Activated effector memory CD4-positive, alpha-beta T cell treated with anti-CD3 and anti-CD28 coated beads, Interleukin-2, amount 50 U/mL, for 16 hours (primary cell): ENCODE measurements around the gene MFSD6L.
"Not testable (repeated sequence)": the region's sequence is repeated elsewhere in the genome, so short reads cannot be mapped to it uniquely, and the experiment has no call there.

Experiments
- DNase-seq: peaks from one replicate; pipeline ENCODE4 v3.0.0-alpha.2; 2020

MFSD6L gene

DNA sequence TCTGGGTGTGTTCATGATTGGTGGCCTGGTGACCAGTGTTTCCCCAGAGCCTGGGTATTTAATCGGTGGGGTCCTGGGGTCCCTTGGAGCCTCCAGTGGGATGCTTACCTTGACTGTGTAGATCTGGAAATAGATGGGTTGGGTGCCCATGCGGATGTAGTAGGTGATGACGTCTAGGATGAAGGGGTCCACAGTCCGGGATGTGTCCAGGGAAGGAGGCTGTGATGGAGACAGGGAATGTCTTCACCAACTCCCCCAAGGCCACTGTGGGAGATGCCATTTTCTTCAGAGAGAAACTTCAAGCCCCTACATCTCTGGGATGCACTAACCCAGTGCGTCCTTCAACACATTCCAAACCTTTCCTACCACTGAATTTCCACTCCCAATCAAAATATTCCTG is 24.1 kb upstream of the MFSD6L start:
- no peak for DNase-seq

DNA sequence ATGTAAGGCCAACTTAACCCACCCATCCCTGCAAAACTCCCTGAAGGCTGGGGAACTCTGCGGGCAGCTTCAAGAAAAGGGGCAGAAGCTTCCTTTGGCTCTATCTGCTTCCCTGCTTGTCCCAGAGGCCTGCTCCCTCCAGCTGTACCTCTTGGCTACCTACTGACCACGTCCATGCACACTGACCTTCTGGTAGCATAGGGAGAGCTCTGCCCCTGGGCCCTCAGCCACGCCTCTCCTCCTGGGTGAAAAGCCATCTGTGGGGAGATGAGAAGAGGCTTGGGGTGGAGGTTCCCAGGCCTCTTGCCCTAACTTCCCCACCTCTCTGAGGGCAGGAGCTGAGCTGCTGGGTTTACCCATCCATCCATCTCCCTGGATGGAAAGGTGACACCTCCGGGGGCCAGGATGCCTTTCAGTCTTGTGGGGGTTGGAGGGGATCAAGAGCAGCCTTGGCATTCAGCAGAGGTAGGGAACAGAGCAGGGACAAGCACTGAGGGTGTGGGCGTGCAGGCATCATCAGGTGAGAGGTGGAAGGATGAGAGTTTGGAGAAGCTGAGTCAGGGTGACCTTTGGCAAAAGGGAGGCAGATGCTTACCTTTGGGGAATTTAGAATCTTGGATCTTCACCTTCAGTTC is 23.4 kb upstream of the MFSD6L start:
- DNase-seq: no peak

DNA sequence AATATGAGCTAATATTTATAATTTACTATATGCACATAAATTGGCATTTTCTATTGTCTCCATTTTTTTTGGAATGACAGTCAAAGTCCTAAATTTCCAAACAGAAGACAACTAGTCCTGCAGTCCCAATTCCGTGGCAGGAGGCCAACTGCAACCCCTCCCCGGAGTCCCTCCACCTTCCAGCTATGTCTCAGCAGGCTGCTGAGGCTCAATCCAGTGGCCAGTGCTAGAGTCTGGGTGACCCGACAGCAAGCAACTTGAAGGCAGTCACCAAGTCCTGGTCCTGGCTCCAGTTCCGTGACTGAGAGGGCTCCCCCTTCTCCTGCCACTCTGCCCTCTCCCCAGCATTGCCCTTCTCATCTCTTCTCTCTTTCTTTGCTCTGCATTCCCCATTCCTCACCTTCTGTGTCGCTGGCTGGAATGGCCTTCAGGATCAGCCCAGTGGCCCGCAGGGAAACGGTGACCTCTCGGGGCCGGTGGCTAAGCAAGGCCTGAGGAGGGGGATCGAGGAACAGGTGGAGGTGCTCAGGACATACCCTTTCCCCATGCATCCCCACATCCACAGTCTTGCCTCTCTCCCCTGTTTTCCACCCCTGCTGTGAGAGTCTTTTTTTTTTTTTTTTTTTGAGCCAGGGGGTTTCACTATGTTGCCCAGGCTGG is 22.4 kb upstream of the MFSD6L start:
- DNase-seq: no peak

DNA sequence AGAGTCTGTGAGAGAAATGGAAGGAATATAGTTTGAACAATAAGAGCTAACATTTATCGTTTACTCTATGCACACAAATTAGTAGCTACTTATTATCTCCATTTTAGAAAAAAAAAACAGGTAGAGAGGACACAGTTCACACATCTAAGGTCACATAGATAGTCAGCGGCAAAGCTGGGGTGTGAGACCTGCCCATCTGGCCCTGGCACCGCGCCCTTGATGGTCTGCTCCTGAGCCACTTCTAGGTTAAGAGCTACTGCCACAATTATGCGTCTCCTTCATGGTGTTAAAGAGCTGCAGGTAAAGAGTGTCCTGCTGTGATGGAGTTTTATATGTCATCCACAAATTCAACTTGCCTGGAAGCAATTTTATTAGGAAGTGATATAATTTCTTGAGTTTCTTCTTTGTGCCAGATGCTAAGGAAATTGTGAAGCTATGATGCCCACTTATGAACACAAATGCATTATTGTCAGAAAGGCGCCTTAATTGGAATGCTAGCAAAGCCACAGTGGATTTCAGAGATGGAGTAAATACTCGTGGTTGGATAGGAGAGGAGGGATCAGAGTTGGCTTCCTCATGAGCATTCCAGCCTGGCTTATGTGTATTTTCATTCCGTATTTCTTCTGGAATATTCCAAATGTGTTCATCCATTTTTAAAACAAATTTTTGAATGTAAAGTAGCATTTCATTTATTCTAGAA is 21.3 kb upstream of the MFSD6L start:
- DNase-seq: no peak

DNA sequence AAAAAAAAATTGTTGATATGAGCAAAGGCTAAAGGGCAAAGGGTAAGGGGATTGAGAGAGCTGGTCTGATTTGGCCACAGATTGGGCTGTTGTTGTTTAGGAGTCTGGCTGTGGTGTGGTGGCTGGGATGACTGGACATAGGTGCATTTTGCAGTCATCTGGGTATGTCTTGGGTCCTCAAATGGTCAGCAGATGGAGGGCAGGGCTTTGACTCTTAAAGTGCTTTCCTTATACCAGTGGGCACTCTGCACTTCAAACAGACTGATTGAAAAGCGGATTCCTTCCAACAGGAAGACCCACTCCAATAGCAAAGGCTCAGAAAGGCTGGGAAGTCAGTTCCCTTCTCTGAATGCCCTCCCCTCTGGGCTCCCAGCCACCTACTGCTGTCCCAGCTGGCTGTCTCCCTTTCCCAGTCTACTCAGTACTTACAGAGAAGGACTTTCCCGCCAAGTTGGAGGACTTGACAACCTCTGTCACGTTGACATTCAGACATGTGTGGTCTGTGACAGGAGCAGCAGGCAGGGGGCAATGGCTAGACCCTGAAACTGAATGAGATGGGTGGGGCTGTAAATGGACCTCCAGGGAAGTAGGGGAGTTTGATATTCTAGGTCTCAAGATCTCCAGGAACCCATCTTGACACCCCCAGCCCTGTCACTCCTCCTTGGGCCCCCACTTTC is 19.6 kb upstream of the MFSD6L start:
- no peak for DNase-seq

DNA sequence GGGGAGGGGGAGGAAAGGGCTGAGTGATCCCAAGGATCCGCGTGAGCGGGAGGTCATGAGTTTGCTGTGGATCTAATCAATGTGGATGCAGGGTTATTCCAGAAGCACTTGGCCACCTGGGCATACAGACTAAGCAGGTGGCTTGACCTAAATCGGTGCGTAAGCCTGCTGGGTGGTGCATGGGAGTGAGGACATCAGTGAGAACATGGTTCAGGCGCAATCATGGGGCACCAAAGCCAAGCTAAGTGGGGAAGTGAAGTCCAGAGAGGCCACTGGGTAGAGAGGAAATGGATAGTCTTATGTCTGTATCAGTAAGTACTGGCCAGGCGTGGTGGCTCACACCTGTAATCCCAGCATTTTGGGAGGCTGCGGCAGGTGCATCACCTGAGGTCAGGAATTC is 18.9 kb upstream of the MFSD6L start:
- DNase-seq: no peak

DNA sequence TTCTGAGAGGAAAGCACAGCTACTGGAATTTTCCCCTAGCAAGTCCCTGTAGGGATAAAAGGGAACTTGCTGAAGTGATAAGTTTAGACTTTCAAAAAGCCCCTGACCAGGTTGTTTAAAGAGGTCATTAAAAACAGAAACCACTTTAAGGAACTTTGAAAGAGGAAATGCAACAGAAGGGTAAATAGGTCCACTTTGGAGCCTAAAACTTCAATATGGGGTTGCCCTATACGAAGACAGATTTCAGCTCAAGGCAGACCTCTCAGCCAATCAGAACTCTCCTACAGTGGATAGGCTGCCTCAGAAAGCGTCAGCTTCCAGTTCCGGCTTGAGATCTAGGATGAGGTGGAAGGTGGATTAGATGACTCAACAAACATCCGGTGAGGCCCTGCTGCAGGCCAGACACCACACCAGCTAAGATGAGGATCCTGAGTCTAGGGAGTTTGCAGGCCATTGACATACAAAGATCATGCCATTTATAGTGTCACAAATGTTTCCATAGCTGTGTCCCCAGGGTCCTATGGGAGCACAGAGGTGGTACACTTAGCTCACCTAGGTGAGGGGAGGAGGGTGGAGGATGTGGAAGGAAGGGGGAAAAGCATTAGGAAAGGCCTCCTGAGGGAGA is 7.9 kb upstream of the MFSD6L start:
- no peak for DNase-seq

DNA sequence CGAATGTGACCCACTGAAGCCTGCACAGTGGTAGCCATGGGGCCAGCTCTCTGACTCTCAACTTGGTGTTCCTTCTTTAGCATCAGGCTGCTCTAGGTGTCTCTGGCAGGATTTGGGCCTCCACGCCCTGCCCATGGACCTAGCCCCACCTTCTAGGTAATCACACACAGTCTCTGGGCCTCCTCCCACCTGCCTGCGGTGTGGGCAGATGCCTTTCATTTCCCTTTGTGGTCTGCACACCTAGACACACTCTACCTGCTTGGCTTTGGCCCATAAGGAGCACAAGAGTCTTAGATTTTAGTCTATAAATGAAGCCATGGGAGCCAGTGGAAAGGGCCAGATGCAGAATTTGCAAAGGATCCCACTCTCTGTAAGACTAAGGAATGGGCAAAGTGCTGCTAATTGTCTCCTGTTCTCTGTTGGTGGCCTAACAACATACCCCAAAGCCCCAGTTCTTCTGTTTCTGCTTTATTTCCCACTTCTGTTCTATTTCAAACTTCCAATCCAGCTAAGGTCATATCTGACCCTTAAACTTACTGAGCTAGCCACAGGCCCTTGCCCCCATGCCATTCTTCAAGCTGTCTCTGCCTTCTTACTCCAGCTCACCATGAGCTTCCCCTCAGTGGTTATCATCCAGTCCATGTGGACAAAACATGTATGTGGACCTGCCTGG is 7.2 kb upstream of the MFSD6L start:
- DNase-seq: no peak

DNA sequence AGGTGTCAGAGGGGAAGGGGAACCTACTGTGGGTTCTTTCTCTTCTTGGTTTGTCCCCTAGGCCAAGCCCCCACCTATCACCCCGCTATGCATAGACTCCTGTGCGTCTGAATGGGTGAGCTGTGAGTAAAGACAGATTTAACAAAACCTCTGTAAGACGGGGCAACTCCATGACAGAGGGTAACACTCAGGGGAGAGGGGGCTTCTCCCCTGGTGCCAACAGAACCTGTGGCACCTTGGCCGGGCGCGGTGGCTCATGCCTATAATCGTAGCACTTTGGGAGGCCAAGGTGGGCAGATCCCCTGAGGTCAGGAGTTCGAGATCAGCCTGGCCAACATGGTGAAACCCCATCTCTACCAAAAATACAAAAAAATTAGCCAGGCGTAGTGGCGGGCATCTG is 6.2 kb upstream of the MFSD6L start:
- not testable (repeated sequence) for DNase-seq

DNA sequence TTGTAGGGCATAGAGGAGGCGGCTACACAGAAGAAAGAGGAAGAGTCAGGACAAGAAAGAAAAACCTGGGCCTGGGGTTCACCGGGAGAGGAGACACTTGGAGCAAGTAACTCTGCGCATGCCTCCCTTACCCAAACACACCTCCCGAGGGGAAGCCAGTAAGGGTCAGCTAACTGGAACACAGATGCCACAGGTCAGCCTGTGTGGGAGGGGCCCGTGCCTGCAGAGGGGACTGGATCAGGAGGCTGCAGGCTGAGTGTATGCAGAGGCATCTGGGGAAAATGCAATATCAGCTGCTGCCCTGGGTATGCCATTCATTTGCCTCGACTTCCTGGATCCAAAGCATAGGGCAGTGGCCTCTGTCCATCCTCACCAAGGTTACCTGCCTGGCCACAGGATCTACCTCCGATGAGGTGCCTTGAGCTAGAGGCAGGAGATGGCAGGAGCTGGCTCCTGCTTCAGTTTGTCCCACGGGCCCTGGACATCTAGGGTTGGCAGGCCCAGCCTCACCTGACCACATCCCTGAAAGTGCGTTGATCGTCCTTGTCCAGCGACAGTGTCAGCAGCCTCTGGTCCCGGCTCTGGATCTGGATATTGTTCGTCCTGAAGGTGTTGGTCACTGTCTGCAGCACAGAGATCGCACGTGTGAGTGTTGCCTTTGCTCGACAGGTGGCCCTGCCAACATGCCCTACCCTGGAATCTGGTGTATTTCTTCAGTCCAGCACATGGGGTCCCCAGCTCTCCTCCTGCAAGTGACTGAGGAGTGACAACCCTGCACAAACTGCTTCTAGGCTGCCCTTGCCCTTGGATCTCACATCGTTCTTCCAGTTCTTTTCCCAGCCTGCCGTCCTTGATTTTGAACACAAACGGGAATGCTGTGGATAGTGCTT is 4.6 kb upstream of the MFSD6L start:
- no peak for DNase-seq

DNA sequence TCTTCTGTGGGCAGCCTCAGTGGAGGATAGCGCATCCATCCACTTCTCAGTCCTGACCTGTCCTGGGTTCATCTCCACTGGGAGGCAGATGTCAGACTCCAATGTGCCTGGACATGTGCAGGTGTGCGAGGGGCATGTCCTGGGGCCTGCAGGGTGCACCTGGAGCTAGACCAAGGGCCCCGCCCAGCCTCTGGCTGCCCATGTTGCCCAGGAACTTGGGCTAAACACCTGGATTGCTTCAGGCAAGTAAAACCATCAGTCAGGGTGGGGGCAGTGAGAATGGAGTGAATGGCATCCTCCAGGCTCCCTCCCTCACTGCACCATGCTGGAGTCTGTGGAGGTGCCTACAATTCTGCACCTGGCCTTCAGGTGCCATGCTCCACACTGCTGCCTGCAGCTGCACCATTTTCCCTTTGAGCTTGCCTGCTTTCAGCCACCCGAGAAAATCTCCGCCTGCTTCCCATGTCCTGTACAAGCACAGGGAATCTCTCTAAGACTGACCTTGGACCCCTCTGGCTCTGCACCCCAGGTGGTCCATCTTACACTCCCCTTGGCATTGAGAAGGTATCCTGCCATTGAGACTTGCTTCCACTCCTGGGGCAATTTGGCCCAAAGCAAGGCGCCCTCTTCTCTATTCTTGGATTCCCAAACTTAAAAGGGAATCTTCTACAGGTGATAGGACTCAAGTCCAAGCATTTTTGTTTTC is 2.1 kb upstream of the MFSD6L start:
- DNase-seq: no peak

DNA sequence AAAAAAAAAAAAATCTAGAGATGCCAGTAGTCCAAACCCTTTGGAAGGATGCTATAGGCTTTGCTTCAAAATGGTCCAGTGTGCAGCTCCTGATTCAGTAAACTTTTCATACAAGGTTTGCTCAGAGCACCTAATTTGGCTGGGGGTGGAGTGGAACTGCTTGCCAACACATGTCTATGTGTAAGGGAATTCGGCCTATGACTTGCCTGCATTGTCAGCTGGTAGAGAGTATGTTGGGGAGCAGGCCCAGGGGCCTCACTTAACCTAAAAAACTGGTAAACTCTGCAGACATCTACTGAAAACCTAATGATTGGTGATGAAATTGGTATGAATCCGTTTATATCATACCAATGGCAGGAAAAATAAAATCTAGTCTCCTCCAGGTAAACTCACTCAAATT is 1.5 kb upstream of the MFSD6L start:
- no peak for DNase-seq

DNA sequence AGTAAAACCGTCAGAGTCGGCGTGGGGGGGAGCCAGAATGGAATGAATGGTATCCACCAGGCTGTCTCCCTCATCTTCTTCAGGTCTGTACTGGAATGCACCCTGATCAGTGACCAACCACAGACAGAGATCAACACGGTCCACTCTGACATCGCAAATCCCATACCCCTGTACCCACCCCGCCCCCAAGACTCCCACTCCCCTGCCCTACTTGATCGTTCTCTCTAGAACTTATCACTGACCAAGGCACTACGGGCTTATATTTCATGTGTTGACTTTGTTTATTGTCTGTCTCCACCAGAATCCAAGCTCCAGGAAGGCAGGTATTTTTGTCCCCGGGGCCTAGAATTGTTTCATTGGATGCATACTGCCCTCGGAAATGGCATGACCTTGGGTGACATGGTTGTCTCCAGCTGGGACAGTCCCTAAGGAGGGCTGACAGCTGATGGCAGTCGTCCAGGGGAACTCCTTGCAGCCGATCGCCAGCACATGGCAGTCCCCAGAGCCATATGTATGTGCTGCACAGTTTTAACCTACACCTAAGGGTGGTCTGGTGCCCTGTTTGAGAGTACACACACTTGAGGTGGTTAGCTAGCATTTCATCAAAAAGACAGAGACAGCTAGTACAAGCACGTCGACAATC is 526 bp upstream of the MFSD6L start:
- no peak for DNase-seq

DNA sequence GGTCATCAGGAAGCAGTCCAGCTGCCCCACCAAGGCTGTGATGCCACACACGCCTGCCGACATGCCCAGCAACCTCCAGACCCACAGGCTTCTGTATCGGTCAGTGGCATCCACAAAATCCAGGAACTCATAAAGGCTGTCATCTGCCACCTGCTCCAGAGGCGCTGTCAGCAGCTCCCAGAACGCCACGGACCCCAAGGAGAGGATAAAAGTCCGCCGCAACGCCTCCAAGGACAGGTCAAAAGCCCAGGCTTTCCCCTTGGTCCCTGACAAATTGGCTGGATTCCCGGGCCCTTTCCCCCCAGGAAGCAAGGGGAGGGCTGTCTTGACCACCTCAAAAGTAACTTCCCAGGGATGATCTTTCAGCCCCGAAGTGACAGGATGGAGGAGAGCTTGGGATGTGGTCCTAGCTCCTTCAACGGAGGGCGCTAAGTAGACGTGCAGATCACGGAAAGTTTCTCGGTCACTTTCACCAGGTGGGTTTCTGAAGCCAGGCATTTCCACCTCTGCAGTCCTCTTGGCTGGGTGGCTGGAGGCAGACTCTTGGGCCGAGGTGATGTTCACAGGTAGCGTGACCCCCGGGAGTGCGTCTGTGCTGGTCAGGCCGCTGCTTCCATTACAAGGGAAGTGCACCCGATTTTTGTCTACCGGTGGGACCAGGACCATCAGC is 854 bp downstream of the MFSD6L start:
- DNase-seq: no peak

DNA sequence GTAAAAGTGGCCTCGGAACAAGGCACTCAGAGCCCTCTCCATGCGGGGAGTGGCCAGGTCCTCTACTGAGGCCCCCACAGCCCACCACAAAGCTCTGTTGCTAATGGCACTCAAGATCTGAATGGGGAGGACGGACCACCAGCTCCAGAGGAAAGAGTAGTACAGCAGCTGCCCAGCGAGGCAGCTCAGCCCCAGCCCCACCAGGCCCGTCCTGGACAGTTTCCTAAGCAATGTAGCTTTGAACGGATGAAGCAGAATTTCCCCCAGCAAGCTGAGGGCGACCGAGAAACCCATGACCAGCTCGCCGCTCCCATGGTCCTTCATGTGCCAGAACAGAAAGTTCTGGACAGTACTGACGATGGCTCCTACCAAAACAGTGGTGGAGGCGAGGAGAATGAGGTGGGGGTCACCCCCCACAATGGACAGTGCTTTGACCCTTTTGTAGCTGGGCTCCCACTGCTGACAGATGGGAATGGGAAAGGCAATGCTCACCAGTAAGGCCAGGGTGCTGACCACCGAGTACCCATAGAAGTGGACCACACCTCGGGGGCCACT is 1.5 kb downstream of the MFSD6L start:
- DNase-seq: no peak

DNA sequence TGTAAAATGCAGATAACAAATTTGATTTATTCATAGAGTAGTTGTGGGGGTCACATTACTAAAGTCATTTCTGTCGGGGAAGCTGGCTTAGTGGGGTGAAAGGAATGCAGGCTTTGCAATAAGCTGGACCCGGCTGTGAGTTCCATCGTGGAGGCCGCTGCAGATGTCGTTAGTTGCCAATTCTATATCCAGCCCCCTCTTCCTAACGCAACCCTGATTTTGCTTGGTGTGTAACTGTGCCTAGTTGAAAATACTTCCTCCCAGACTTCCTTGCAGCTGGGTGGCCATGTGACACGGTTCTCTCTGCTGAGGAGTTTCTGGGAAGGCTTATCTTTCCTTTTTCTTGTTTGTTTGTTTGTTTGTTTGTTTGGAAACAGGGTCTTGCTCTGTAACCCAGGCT is 4.5 kb downstream of the MFSD6L start:
- no peak for DNase-seq

DNA sequence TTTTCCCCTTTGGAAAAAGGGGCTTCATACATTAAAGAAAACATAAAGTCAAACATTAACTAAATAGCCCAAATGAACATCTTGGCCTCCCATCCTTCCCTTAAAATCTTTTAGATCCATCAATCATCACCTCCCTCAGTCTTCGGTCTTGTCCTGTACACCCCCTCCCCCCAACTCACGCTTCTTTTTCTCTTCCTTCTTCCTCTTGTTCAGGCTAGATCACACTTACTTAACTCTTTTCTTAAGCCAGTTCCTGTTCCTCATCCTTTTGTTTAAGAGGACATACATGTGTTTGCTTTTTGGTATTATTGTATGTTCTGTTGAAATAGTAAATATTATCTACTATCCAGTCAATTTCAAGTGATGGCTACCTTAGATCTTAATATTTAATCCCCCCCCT is 5.5 kb downstream of the MFSD6L start:
- no peak for DNase-seq

DNA sequence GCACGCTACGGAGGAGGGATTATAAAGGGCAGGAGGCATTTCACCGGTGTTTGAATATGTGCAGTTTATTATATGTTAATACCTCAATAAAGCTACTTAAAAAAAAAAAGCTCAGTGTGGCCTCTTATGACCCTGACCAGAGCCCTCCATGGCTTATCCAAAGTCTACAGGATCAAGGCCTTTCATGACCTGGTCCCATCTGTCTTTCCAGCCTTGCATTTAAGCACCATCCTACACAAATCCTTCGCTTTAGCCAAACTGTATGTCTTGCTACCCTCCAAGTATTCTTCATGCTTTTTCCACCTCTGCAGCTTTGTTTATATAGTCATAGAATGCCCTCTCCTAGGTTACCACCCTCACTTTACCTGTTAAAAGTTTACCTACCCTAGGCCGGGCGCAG is 6.5 kb downstream of the MFSD6L start:
- DNase-seq: no peak

DNA sequence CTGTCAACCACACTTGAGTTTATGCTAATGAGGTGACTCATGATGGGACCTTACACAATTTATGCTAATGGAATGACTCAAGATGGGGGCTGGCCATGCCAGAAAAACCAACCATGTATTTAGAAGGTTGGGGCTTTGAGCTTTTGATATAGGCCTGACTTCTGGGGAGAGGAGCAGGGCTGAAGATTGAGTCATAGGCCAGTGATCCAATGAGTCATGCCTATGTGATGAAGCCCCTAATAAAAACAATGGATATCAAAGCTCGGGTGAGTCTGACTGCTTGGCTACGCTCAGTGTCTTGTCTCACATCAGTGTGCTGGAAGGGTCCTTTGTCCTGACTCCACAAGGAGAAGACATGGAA is 7.3 kb downstream of the MFSD6L start:
- DNase-seq: no peak
